Loucy (cell line): ENCODE measurements around the gene SCD.

Experiments
- CTCF ChIP-seq: fragments of 200-600 bp; sonication (generic); conservative IDR thresholded peaks from 2 replicates; pipeline ENCODE4 v1.5.1; 2014; ENCODE audit warnings: mild to moderate bottlenecking, antibody characterized with exemption, low read length
- EZH2phosphoT487 ChIP-seq: fragments of 200-600 bp; IDR thresholded peaks from 2 replicates; pipeline ENCODE4 v1.6.1; 2018; ENCODE audit warnings: antibody characterized with exemption, mild to moderate bottlenecking, moderate library complexity, borderline replicate concordance

- TF ChIP-seq CTCF, result no peak
- no peak for TF ChIP-seq EZH2phosphoT487
Observed at GRCh38 chr10:100413173-100413572, 66.1 kb downstream of the SCD start.
